Endothelial cell of umbilical vein (primary cell): Measurements from ENCODE around the gene TDRD3. TPM values are rescaled to one million over a fixed set of nuclear protein-coding genes. Genes with fewer than 3 reads are reported as not detected.

Source experiments
- BruUV-seq: library from RNA; stranded (reverse); fragments of 400-500 nt; replicated peaks from 2 replicates; lab custom pipeline; 2021; lab: Mats Ljungman, UMichigan
- CTCF ChIA-PET: fragments of 300-600, 350-600 bp; sonication (Branson Sonifier 250); formaldehyde crosslinking; loops from one replicate; lab custom pipeline; 2021; ENCODE audit warnings: antibody characterized with exemption, inconsistent platforms; lab: Charles Lee
- POLR2A ChIA-PET: fragments of 300-600, 350-600 bp; sonication (Branson Sonifier 250); formaldehyde crosslinking; loops from one replicate; lab custom pipeline; 2021; ENCODE audit warnings: antibody characterized with exemption, inconsistent platforms; lab: Charles Lee
- DNase-seq: peaks from one replicate; pipeline ENCODE4 v3.0.0-alpha.2; 2011; ENCODE audit warnings: low read depth, low spot score
- FAIRE-seq: peaks from 2 replicates; lab custom pipeline; 2011; peaks lifted over from hg19 to GRCh38; lab: Jason Lieb, UNC
- H2AFZ ChIP-seq: 2 replicates; pipeline ENCODE4 v1.6.0; 2012; ENCODE audit warnings: low read depth, low read length, control low read depth, inconsistent platforms
- H3K27ac ChIP-seq: 2 replicates; pipeline ENCODE4 v1.5.1; 2011; ENCODE audit warnings: low read depth, mild to moderate bottlenecking, control low read depth, low read length, moderate library complexity; ENCODE audit not compliant: insufficient read depth
- H3K27me3 ChIP-seq, 2 experiments: 2 replicates each; pipeline versions ENCODE4 v1.6.0 to v1.6.1; 2011; ENCODE audit warnings: low read length in 2 of 2, mixed read lengths in 1 of 2; ENCODE audit not compliant: control insufficient read depth in 2 of 2, insufficient read depth in 2 of 2
- H3K36me3 ChIP-seq, 2 experiments: 2 replicates in 1 of 2; 3 replicates in 1 of 2; pipeline ENCODE4 v1.5.1; 2011; ENCODE audit warnings: low read length in 2 of 2, mild to moderate bottlenecking in 1 of 2, moderate library complexity in 1 of 2; ENCODE audit not compliant: control insufficient read depth in 2 of 2, insufficient read depth in 2 of 2; ENCODE audit errors: extremely low read depth in 1 of 2
- H3K4me1 ChIP-seq: 3 replicates; pipeline ENCODE4 v1.5.1; 2011; ENCODE audit warnings: mild to moderate bottlenecking, low read length; ENCODE audit not compliant: control insufficient read depth, insufficient read depth; ENCODE audit errors: extremely low read depth
- H3K4me2 ChIP-seq: 2 replicates; pipeline ENCODE4 v1.6.1; 2011; ENCODE audit warnings: low read length, control low read depth, mixed read lengths; ENCODE audit not compliant: insufficient read depth
- H3K4me3 ChIP-seq, 3 experiments: fragments of 200-600 bp in 1 of 3; sonication (generic), shearing (Covaris generic) in 1 of 3; replicated peaks in 1 of 3; 2 replicates each; pipeline ENCODE4 v1.5.1; 2011 to 2016; ENCODE audit warnings: control low read depth in 3 of 3, low read length in 3 of 3, mild to moderate bottlenecking in 2 of 3, inconsistent platforms in 1 of 3, low read depth in 1 of 3, moderate library complexity in 1 of 3; ENCODE audit not compliant: insufficient read depth in 1 of 3
- H3K79me2 ChIP-seq: 2 replicates; pipeline ENCODE4 v1.6.0; 2012; ENCODE audit warnings: low read length, inconsistent platforms; ENCODE audit not compliant: control insufficient read depth, insufficient read depth
- H3K9ac ChIP-seq: replicated peaks from 2 replicates; pipeline ENCODE3; 2011; ENCODE audit warnings: low read length, control low read depth; ENCODE audit not compliant: insufficient read depth; ENCODE audit errors: extremely low read depth
- H3K9me1 ChIP-seq: replicated peaks from 3 replicates; pipeline ENCODE4 v1.6.0; 2011; ENCODE audit warnings: mild to moderate bottlenecking, low read length; ENCODE audit not compliant: control insufficient read depth, insufficient read depth; ENCODE audit errors: extremely low read depth
- H3K9me3 ChIP-seq: replicated peaks from 2 replicates; pipeline ENCODE4 v1.5.1; 2012; ENCODE audit warnings: low read length, inconsistent platforms; ENCODE audit not compliant: control insufficient read depth, insufficient read depth
- H4K20me1 ChIP-seq: replicated peaks from 2 replicates; pipeline ENCODE3; 2011; ENCODE audit warnings: mild to moderate bottlenecking, low read length; ENCODE audit not compliant: control insufficient read depth, insufficient read depth; ENCODE audit errors: extremely low read depth
- GATA2 ChIP-seq: IDR thresholded peaks from 2 replicates; pipeline ENCODE4 v1.7.0; 2011; ENCODE audit warnings: low read depth, mild to moderate bottlenecking, moderate library complexity, mixed read lengths, low read length; ENCODE audit not compliant: insufficient read length, insufficient read depth
- JUN ChIP-seq: IDR thresholded peaks from 2 replicates; pipeline ENCODE4 v1.6.1; 2011; ENCODE audit warnings: borderline replicate concordance, low read depth; ENCODE audit not compliant: insufficient read length, insufficient read depth
- MAX ChIP-seq: IDR thresholded peaks from 2 replicates; pipeline ENCODE4 v1.6.1; 2011; ENCODE audit not compliant: insufficient read depth, insufficient read length
- MYC ChIP-seq: IDR thresholded peaks from one replicate; pipeline ENCODE4 v1.6.1; 2011; ENCODE audit warnings: mild to moderate bottlenecking, low read depth, low read length
- POLR2A ChIP-seq: IDR thresholded peaks from 2 replicates; pipeline ENCODE4 v1.6.1; 2012; ENCODE audit warnings: low read depth, mild to moderate bottlenecking, control low read depth, low read length
- POLR2AphosphoS5 ChIP-seq: IDR thresholded peaks from 2 replicates; pipeline ENCODE4 v1.6.1; 2012; ENCODE audit warnings: low read depth, mild to moderate bottlenecking, control low read depth, low read length, moderate library complexity; ENCODE audit not compliant: insufficient read depth
- dilution Hi-C: fragments of 300-500 bp; cut with MboI; formaldehyde crosslinking; loops from one replicate; pipeline ENCODE4 v1.15.0; 2019; ENCODE audit warnings: low sequenced_read_pairs; ENCODE audit not compliant: extremely low pct_ligation_motif_present
- intact Hi-C: fragments of 100-400 bp; cut with micrococcal nuclease; formaldehyde crosslinking; loops from one replicate; pipeline ENCODE4 v1.10.0; 2022
- polyA plus RNA-seq, 4 experiments: library from polyadenylated mRNA; depleted of rRNA in 3 of 4; stranded (reverse) in 3 of 4; unstranded in 1 of 4; fragments of >200 nt; gene quantifications; 2 replicates each; pipeline versions ENCODE4 v1.2.1 to v1.2.3, GENCODE V29; 2011 to 2012; ENCODE audit warnings: missing spikeins in 1 of 4
- total RNA-seq: library from RNA; stranded (reverse); gene quantifications from 2 replicates; pipeline ENCODE4 v1.2.3, GENCODE V29; 2021
- TF ChIP-seq, protein P1 (sequence below), 2 donors: IDR thresholded peaks; 1 replicate in 1 of 2; 2 replicates in 1 of 2; pipeline ENCODE4 v1.5.1; 2011; ENCODE audit warnings: low read length in 2 of 2, mild to moderate bottlenecking in 2 of 2, moderate library complexity in 2 of 2, control low read depth in 1 of 2, inconsistent platforms in 1 of 2, low read depth in 1 of 2; ENCODE audit not compliant: insufficient read depth in 1 of 2; ENCODE audit errors: extremely low read depth in 1 of 2

The TDRD3 gene
- total and polyA plus RNA-seq, 2 donors (not counting 3 experiments of a cell fraction or from before 2014, with no cell fraction given), result 3.0 to 16.3 TPM

- TF ChIP-seq MAX (no peak), POLR2A (no peak), MYC (no peak), JUN (no peak), POLR2AphosphoS5 (no peak), GATA2 (no peak)
- TF ChIP-seq, protein P1, sequence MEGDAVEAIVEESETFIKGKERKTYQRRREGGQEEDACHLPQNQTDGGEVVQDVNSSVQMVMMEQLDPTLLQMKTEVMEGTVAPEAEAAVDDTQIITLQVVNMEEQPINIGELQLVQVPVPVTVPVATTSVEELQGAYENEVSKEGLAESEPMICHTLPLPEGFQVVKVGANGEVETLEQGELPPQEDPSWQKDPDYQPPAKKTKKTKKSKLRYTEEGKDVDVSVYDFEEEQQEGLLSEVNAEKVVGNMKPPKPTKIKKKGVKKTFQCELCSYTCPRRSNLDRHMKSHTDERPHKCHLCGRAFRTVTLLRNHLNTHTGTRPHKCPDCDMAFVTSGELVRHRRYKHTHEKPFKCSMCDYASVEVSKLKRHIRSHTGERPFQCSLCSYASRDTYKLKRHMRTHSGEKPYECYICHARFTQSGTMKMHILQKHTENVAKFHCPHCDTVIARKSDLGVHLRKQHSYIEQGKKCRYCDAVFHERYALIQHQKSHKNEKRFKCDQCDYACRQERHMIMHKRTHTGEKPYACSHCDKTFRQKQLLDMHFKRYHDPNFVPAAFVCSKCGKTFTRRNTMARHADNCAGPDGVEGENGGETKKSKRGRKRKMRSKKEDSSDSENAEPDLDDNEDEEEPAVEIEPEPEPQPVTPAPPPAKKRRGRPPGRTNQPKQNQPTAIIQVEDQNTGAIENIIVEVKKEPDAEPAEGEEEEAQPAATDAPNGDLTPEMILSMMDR (IDR thresholded peaks at IDR 0.05; ENCODE audit: extremely low read depth in 1 of 2, insufficient read depth in 1 of 2, low read depth in 1 of 2, low read length in 2 of 2), result no peak
- Histone ChIP-seq H3K4me1 (no peaks in the 10 kb centered on the region), H3K9ac (no peak overlapping the region), H3K27ac (no peak overlapping the region), H3K4me3 (no peak overlapping the region), H3K36me3 (no peaks in the 10 kb centered on the region), H3K27me3 (peaks cover 7 to 9% of the 10 kb centered on the region in 2 experiments), H4K20me1 (no peaks in the 10 kb centered on the region), H3K9me1 (no peaks in the 10 kb centered on the region), H2AFZ (no peak overlapping the region), H3K79me2 (no peaks in the 10 kb centered on the region), H3K4me2 (no peak overlapping the region), H3K9me3 (no peaks in the 10 kb centered on the region)
- intact Hi-C loops (no loop called here), dilution Hi-C loops (no loop called here)
- ChIA-PET CTCF (interaction anchor here (0.9 to 2.6 kb wide), 2 partner anchors 18 to 39 kb away, joined by 3 to 7 read pairs; no protein-coding TSS in a partner anchor), POLR2A (no interaction called here)
- no peak for FAIRE-seq
- DNase-seq, result peak; percentile 7
- no TSS peak for BruUV-seq
These were observed 45.7 kb upstream of the TDRD3 start for GRCh38 chr13:60351326-60351725.
